Stimulated activated CD4-positive, alpha-beta T cell treated with anti-CD3 and anti-CD28 coated beads, Interleukin-15, amount 100 ng/mL, for 24 hours (primary cell): ENCODE results near the gene ZEB2.
"Not testable (repeated sequence)": the region's sequence is repeated elsewhere in the genome, so short reads cannot be mapped to it uniquely, and the experiment has no call there.

Experiments used
- DNase-seq: peaks from one replicate; pipeline ENCODE4 v3.0.0-alpha.2; 2020

Gene ZEB2

DNA sequence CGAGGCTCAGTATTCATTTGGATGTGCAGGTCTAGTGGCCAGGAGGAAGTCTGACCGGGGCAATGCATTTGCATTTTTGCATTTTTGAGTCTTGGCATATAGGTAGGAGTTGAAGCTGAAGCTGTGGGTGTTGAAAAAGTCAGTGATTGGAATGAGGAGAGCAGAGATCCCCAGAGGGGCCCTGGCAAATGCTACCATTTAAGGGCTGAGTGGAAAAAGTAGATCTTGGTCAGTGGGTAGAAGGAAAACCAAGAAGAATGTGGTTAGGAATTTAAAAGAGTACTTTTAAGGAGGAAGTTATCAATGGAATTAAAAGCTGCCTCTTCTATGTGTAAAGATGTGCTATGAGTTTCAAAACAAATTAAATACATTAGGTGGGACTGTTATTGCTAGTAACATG, 143.0 kb downstream of the ZEB2 start:
- DNase-seq: no peak

DNA sequence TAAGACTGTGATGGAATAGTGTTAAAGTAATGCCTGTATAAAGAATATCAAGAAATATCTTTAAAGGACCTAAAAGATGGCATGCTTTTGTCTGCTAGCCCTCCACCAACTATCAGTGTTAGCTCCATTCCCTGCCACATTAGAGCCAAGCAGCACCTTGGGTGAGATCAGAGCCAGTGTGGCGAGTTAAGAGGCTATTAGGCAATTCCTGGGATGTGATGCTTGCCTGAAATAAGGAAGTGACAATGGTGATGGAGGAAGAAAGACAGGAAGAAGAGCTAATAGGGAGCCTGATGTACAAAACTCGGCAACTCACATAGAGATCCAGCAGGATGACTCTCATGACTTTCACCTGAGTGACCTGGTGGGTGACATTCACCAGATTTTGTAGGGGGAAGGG, 143.5 kb downstream of the ZEB2 start:
- no peak for DNase-seq

DNA sequence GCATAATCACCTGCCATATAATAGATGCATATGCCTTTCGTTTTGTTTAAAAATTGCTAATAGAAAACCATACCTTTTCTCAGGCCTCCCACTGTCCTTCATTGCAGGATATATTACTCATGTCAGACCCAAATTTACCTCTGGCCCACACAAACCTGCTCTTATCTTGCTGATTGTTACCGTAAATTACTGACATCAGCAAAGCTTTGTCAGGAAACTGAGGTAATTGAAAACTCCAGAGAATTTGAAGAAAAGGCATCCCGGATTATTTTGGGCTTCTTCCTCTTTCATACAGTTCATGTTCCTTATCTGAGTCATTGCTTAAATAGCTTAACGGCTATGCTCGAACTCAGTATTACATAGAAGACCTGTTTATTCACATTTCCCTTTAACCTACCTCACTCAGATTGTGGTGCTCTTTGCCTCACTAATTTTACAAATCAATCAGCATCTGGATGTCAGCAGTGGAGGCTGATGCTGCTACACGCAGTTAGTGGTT, 145.7 kb downstream of the ZEB2 start:
- no peak for DNase-seq

DNA sequence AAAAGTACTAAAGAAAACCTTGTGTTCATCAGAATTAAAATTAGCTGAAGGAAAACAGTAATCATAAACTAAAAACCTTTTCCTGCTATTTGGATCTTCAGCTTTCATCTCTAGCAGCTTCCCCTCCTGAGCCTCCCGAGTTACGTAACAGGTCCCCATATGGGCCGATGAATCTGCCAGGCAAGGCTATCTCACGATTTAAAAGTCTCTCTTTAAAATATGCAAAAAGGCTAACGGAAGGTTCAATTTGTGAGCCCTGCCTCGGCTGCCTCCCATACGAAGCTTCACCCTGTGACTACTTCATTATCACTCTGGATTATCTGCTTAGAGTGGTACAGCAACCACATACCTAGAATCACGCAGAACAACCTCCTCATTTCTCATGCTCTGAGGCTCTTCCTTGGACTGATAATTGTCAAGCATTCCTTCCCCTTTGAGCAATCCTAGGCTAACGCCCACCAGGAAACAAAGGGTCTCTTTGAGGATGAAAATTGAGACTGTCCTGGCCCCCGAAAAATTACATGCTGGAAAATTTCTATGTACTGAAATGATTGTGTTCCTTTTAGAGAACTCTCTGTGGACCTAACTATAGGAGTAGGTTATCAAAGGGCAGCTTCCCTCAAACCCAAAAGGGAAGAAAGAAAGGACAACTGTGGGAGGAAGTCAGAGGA, 147.4 kb downstream of the ZEB2 start:
- no peak for DNase-seq

DNA sequence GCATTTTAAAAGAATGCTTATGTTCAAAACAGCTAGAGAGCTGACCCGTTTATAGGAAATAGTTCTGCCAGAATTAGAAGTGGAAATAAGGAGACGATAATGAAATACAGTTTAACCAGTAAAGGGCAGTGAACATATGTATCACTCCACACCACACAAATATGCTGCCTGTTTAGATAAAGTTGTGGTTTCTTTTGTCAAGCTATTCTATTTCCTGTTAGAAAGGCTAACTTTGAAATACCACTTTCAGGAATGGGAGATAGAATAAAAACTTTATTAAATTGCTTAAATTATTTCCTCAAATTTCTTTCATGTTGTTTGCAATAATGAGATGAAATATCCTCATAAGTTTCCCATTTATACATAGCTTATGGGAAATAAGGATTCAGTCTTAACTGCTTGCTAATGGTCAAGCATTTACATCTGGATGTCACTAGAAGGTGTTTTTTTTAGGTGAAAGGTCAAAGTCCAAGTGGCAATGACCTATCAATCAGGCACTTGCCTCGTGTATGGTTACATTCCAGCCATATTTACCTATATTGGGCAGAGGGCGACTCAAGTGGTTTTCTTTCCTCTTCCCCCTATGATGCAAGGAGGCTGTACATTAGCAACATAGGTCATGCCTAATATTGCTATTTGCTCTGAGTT, 148.9 kb downstream of the ZEB2 start:
- DNase-seq: no peak

DNA sequence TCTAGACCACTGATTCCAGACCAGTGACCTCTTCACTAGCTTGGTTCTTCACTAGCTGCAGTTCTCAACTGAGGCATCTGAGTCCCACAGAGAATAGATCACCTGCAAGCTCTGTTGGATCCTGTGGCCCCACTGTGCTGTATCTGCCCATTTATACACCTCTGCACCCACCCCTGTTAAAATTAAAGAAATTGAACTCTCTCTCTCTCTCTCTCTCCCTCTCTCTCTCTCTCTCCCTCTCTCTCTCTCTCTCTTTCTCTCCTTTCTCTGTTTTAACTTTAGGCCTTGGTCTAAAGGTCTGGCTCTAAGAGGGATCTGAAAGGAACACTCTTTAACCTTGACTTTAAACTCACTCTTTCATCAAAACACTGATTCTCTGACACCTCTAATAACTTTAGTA, 150.5 kb downstream of the ZEB2 start:
- DNase-seq: no peak

DNA sequence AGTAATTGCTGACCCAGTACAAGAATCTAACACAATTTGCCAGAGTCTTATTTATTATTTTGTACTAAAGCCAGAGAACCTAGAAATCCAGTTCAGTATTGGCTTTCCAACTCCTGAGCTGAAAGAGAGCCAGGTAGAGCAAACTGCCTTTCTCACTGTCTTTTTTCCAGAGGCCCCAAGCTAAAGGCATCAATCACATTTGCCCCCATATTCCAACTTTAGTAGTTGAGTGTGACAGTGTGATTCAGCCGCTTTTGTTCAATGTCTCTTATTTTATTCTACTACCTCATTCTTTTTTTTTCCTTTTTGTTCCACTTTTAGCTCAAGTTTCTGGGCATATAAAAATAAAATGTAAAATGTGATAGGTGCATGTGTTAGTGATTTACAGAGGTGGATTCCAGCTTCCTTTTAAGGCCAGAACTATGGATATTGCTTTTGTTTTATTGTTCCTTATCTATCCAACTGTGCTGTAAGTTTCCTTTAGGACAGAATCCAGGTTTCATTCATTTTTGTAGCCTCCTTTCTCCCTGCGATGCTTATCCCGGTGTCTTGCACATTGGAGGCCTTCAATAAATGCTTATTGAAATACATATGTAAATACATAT, 153.0 kb downstream of the ZEB2 start:
- DNase-seq: no peak

DNA sequence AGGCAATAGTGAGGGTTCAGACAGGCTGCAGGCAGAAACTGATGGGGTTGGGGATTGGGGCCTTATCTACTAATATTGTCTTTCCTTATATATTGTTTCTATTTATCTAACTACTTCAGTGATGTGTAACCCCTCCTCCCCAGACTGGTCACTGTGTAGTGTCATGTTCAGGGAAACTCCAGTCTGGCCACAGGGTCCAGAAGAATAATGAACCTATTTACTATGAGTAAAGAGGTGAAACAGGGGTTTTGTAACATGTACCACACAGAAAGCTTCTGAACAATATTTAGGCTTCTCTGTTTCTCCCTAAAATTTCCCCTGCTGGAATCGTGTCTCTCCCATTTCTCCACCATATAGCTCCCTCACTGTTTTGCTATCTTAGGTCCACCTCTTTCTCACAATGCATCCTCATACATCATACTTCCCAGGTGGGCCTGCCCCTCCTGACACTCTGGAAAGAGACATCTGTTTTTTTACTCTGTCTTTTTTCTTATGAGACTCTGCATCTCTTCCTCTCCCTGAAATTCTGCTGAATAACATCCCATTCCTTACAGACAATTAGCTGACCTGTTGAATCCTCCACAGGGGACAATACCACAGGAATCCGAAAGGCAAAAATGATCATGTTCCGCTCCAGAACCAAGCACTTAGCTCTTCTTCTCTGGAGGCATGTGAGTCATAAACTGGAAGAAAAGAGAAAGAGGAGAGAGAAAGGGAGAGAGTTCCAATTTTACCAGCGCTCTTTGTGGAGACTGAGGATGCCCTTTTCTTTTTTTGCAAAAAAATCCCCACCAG, 154.8 kb downstream of the ZEB2 start:
- DNase-seq: no peak

DNA sequence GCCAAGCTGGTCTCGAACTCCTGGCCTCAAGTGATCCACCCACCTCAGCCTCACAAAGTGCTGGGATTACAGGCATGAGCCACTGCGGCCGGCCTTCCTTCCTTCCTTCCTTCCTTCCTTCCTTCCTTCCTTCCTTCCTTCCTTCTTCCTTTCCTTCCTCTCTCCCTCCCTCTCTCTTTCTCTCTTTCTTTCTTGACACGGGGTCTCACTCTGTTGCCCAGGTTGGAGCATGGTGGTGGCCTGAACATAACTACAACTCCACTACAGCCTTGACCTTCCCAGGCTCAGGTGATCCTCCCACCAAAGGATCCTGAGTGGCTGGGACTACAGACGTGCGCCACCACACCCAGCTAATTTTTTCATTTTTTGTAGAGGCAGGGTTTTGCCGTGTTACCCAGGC, 155.7 kb downstream of the ZEB2 start:
- not testable (repeated sequence) for DNase-seq

DNA sequence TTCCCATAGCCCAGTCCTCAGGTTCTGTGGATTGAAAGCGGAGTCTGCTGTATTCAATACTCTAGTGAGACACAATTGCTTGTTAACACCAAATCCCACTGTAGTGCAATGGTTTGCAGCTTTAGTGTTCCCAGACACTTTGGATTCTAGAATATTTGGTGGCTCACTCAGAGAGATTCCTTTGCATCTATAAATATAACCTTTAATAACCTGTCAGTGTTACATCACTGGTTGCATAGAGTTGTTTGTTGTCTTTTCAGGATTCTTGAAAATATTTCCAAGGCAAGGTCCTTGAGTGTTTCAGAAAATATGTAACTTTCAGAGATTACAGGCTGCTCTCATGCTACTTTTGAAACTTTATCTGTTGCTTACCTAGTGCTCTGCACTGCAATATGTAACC, 157.5 kb downstream of the ZEB2 start:
- no peak for DNase-seq

DNA sequence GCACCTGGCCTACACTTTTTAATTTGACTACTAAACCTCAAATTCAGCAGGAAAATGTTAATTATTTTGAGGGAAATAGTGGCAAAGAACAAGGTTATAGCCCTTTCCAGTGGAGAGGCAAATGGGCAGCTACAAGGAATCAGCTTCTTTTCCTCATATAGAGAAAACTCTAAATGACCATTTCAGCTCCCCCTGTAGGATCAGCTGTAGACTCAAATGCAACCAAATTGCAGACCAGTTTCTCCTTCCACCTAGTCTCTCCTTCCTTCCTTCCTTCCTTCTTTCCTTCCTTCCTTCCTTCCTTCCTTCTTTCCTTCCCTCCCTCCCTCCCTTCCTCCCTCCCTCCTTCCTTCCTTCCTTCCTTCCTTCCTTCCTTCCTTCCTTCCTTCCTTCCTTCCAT, 158.2 kb downstream of the ZEB2 start:
- DNase-seq: no peak

DNA sequence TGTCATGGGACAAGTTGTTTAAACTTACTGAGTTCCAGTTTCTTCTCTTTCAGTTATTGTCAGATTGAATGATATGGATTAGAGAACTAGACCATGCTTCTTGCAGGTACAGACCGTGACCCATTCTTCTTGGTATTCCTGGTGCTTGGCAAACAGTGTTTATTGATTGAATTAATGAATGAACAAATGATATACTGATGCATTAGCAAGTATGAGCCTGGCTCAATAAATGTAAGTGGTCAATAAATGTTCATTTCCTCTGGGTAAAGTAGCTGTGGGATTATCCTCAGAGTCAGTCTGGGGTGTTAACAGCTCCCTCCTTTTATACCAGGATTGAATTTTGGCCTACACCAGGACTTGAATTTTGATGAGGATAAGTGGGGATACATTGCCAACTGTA, 160.2 kb downstream of the ZEB2 start:
- no peak for DNase-seq

DNA sequence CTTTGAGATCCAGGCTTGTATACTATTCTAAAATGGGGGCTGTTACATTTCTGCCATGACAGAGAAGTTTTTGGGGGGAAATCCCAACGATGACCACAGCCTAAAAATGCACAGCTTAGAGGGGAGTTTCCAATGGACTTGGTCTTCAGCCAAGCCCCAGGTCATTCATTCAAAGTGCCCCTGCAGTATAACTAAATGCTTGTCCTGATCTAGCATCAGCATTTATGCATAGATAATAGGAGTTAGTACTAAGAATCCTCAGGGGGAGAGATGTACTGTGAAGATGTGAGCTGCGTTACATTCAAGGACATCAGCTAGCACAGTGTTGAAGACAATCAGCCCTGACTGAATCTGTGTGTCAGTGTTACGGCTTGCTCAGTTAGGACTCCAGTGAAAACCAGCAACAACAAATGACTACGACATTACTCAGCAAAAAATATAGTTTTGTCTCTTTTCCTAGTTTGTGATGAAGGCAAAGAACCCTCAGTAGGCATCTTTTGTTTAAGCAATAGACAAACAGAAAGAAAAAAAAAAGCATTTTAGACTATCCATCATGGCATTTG, 160.9 kb downstream of the ZEB2 start:
- DNase-seq: peak; percentile 26

DNA sequence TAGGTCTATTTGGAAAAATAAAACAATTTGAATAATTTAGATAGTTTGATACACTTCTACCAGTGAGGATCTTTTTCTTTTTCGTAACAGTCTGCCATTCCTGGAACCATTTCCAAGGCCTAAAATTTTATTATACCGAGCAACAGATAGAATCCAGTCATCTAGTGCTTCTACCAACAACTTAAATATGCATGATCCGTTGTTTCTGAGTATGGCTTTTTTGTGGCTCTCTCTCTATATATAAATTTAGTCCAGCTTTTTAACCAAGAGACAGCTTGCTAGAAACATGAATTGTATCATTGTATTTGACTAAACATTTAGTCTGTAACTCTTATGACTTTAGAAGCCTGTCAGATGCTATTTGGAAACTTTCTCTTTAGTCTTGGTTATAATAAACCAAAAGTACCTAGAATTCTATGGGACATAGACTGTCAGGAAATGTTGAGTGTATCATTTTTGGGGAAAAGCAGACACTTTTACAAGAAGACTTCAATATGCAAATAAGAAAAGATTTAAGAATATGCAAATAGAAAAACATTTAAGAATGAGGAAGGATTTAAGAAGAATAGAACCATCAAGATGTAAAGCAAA, 161.4 kb downstream of the ZEB2 start:
- DNase-seq: no peak

DNA sequence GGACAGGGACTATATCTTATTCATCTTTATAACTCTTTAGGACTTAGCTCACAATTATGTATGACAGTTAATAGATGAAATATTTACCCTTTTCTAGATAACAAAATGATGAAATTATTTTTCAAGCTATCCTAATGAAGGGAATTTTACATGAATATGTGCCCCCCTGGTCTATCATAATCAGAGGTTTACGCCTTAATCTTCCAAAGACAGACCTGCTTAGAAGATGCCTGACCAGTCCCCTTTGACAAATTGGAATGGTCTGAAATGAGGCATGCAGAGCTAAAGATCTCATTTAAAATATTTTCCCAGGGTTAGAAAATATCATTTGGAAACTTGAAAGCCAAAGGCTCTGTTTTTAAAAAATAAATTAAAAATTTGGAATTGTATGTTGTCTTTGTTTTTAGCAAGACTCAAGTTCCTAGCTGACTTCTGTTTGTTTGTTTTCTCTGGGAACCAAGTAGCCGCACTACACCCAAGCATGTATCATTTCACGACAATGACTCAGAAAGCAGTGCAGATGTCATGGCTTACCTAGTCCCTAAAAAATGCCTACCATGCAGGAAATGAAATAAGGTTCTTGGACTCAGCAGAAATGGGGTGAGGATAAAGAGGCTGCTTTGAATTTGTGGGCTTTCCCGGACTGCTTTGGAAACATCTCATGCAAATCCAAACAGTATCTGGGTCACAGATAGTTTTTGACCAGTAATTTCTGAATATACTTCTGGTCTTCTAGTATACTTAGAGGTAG, 162.1 kb downstream of the ZEB2 start:
- peak; percentile 18 for DNase-seq

DNA sequence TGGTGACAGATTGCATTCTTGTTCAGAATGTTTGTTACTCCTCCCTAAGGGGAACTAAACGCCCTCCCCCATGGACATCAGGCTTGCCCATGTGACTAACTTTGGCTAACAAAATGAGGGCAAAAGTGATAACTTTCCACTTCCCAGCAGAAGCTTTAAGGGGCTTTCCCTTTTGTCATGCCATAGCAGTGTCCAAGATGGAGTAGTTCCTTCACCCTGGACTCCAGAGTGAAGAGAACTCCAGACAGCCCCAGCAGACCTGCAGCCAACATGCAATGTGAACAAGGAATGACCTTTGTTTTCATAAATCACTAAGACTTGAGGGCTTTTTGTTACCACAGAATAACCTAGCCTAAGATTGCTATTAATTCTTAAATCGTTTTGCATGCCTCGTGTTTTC, 163.5 kb downstream of the ZEB2 start:
- no peak for DNase-seq

DNA sequence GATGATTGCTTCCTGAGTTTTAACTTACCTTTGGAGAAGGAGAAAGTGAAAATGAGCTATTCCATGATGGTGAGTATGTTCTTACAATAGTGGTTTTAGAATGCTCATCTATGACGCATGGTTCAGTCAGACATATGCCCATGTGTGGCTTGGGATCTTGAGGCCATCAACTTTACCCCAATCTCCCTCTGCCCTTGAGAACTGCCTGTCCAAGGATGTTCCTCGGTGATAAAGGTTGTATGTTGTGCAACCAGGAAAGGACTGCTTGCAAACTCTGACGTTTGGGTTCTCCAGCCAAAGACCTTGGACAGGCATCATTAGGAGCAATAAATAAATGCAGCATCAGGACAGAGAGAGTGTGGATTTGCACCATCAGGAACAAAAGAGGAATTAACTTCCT, 165.0 kb downstream of the ZEB2 start:
- no peak for DNase-seq

DNA sequence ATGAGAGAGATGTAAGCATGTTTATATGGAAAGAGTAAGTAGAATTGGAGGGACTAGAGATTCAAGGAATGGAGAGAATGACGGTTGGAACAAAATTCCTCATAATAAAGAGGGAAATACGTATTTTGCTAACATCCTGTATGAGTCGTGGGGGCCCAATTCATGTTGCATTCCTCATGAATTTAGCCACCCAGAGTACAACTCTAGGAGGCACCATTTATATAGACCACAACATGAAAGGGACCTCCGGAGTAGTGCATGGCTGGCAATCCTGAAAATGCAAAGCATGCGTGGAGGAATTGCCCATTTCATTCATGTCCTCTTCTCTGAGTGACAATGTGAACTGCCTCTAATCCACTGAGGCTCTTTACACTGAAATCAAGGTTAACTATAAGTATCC, 168.2 kb downstream of the ZEB2 start:
- DNase-seq: no peak

DNA sequence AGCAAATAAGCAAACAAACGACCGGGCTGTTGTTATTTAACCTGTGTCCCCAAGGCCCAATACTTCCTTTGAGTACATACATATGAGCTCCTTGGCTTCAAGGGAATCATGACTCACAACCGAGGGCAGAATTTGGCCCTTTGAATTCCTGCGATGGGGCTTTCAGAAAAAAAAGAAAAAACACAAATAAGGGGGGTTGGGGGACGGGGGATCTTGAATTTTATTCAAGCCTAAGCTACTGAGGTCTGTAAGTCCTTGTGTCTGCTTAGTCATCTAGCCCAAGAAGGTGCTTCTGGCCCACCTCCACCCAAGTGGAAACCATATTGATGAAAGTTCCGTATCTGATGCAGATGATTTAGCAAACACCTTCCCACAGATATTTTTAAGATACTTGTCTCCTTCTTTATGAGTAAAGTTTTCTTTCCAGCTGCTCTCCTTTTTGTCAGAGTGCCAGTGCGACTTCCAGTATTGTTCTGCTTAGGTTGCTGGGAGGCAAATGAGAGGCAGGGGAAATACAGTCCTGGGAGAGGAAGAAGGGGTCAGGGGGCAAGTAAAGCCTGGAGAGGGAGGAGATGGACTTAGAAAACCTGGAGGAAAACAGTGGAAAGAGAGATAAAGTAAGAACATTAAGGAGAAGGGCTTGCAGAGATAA, 169.6 kb downstream of the ZEB2 start:
- DNase-seq: peak; percentile 34

DNA sequence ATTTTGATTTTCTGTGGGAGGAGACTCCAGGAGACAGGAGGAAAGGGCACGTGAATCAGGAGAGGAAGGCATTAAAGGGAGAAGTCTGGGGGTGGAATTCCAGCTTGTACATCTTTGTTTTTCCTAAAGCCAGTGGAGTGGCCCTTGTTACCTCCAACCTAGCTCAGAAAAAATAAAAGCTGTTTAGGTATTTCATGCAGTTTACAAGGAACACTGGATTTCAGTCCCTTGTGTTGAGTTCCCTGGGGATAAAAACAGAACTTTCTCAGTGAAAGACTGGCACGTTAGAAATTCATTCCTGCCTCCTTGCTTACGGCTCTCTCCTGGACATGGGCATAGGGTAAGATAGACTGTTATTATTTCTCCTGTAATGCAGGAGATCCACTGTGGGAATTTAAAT, 170.2 kb downstream of the ZEB2 start:
- no peak for DNase-seq

DNA sequence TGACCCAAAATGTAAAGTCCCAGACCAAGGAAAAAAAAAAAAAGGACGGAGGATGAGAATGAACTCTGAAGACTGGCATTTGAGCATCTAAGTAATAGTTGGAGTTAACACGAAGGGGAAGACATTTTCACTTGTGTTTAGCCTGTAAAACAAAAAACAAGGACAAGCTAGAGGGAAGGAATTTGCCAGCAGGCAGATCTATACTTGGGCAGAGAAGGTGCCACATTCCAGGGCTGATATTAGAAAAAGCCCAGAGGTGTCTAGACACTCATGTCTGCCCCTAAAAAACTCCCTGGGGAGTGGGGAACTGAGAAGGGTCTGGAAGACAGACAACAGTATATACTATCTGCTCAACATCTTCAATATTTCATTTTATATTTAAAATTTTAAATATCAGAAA, 171.1 kb downstream of the ZEB2 start:
- DNase-seq: no peak

DNA sequence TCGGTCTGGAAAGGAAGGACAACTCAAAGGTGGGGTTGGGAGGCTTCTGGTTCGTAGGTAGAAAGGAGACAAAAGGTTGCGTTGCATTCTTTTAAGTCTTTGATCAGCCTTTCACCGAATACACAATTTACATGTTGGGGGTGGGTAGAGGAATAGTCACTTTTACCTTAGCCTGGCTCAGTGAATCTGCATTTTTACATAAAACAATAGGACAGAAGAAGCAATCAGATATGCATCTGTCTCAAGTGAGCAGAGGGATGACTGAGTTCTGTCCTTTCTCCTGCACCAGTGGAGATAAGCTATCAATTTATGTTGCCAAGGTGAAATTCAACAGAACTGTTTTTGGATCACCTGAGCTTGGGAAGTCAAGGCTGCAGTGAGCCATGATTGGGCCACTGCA, 173.7 kb downstream of the ZEB2 start:
- no peak for DNase-seq
